HepG2 (cell line): ENCODE results near the gene ADAT3. TPM values are rescaled to one million over a fixed set of nuclear protein-coding genes. Genes with fewer than 3 reads are reported as not detected.

ENCODE experiments used
- BCL6 ChIP-seq: IDR thresholded peaks from 2 replicates; pipeline ENCODE4 v1.6.1; 2016; ENCODE audit warnings: missing genetic modification reagents, missing compliant biosample characterization
- FOSL1 ChIP-seq: sonication (generic); formaldehyde crosslinking; IDR thresholded peaks from 2 replicates; pipeline ENCODE4 v1.9.0; 2021; ENCODE audit warnings: missing genetic modification reagents, borderline replicate concordance
- HNRNPL ChIP-seq: fragments of 200-400 bp; formaldehyde crosslinking; IDR thresholded peaks from 2 replicates; pipeline ENCODE4 v1.6.1; 2017; ENCODE audit warnings: mild to moderate bottlenecking, low read depth, low read length
- NBN ChIP-seq: fragments of 450-650 bp; conservative IDR thresholded peaks from 2 replicates; pipeline ENCODE4 v1.6.1; 2017
- NFE2L2 ChIP-seq: fragments of 150-350 bp; IDR thresholded peaks from 2 replicates; pipeline ENCODE4 v1.6.1; 2014; ENCODE audit warnings: low read length
- NR2F6 ChIP-seq, 2 experiments: IDR thresholded peaks; 2 replicates each; pipeline ENCODE4 v1.6.1; 2016; ENCODE audit warnings: antibody characterized with exemption in 1 of 2, mild to moderate bottlenecking in 1 of 2
- PAXIP1 ChIP-seq: sonication (generic); formaldehyde crosslinking; conservative IDR thresholded peaks from 2 replicates; pipeline ENCODE4 v1.4.0; 2020; ENCODE audit warnings: mild to moderate bottlenecking, missing genetic modification reagents, moderate library complexity
- RFX3 ChIP-seq: IDR thresholded peaks from 2 replicates; pipeline ENCODE4 v1.6.1; 2016; ENCODE audit warnings: missing biosample characterization, missing genetic modification reagents
- SP1 ChIP-seq, 2 experiments: fragments of 450-650 bp in 1 of 2; sonication (generic) in 1 of 2; formaldehyde crosslinking in 1 of 2; IDR thresholded peaks; 2 replicates each; pipeline versions ENCODE4 v1.4.0 to v1.6.1; 2016 to 2020; ENCODE audit warnings: missing genetic modification reagents in 1 of 2
- SP5 ChIP-seq: IDR thresholded peaks from 2 replicates; pipeline ENCODE4 v1.6.1; 2016; ENCODE audit warnings: low read depth, borderline replicate concordance
- TFAP4 ChIP-seq: sonication (generic); IDR thresholded peaks from 2 replicates; pipeline ENCODE4 v1.6.1; 2016; ENCODE audit warnings: low read depth, borderline replicate concordance
- ZBTB33 ChIP-seq: sonication (generic); formaldehyde crosslinking; IDR thresholded peaks from 2 replicates; pipeline ENCODE4 v1.4.0; 2020; ENCODE audit warnings: missing genetic modification reagents
- ZNF230 ChIP-seq: sonication (generic); formaldehyde crosslinking; IDR thresholded peaks from 2 replicates; pipeline ENCODE4 v1.4.0; 2020; ENCODE audit warnings: mild to moderate bottlenecking, missing genetic modification reagents
- ZNF513 ChIP-seq: sonication (generic); formaldehyde crosslinking; conservative IDR thresholded peaks from 2 replicates; pipeline ENCODE4 v1.5.0; 2020; ENCODE audit warnings: missing genetic modification reagents
- ZNF609 ChIP-seq: sonication (generic); formaldehyde crosslinking; IDR thresholded peaks from 2 replicates; pipeline ENCODE4 v1.4.0; 2020; ENCODE audit warnings: mild to moderate bottlenecking, missing genetic modification reagents, borderline replicate concordance
- polyA plus RNA-seq, 8 experiments: library from polyadenylated mRNA; depleted of rRNA in 3 of 8; stranded (reverse) in 7 of 8; unstranded in 1 of 8; fragments of >200 nt; fragmentation: Illumina TruSeq in 4 of 8; extraction: Trizol in 4 of 8; gene quantifications; 2 replicates each; pipeline versions ENCODE4 v1.2.1 to v1.2.3, GENCODE V29; 2011 to 2016; ENCODE audit warnings: low read depth in 4 of 8, missing spikeins in 1 of 8, mixed read lengths in 1 of 8; ENCODE audit not compliant: insufficient read depth in 1 of 8
- total RNA-seq, 5 experiments: library from RNA; depleted of rRNA; stranded (reverse); fragments of >200 nt; fragmentation: Illumina TruSeq; extraction: Trizol; gene quantifications; 2 replicates each; pipeline ENCODE4 v1.2.3, GENCODE V29; 2016; ENCODE audit warnings: low read depth in 1 of 5

The ADAT3 gene
- total and polyA plus RNA-seq, 2 of the 13 experiments (the other 11 are each of a cell fraction or from before 2014, with no cell fraction given) = 0.95 to 3.5 TPM

- peak; percentile 93 for TF ChIP-seq ZBTB33 (CRISPR knock-in tag)
- peak; percentile 73; the same call in 1 of the 2 replicates for TF ChIP-seq FOSL1 (CRISPR knock-in tag)
- TF ChIP-seq NR2F6 (IDR thresholded peaks at IDR 0.05) = no peak
- peak; percentile 53 for TF ChIP-seq NR2F6 (CRISPR knock-in tag; IDR thresholded peaks at IDR 0.05)
- TF ChIP-seq RFX3 (CRISPR knock-in tag) = no peak
- TF ChIP-seq HNRNPL = 0 out of 2 replicates have a peak, but pooled peaks have one; percentile 18
- TF ChIP-seq NBN = no peak
- TF ChIP-seq BCL6 = peak; percentile 56
- no peak for TF ChIP-seq NFE2L2
- TF ChIP-seq ZNF230 (CRISPR knock-in tag) = no peak
- TF ChIP-seq TFAP4 = peak; percentile 50; the same call in 1 of the 2 replicates
- peak; percentile 96 for TF ChIP-seq SP5 (CRISPR knock-in tag)
- no peak for TF ChIP-seq ZNF513 (CRISPR knock-in tag)
- no peak for TF ChIP-seq SP1 (IDR thresholded peaks at IDR 0.05)
- TF ChIP-seq SP1 (CRISPR knock-in tag; IDR thresholded peaks at IDR 0.05) = peak; percentile 91
- peak; percentile 48; the same call in 1 of the 2 replicates for TF ChIP-seq PAXIP1 (CRISPR knock-in tag)
- peak; percentile 51; the same call in 1 of the 2 replicates for TF ChIP-seq ZNF609
Measured at GRCh38 chr19:1856698-1857603, 48.2 kb upstream of the ADAT3 start (continued).
